Keratinocyte (primary cell): ENCODE measurements around the gene HSPA12B. TPM values are rescaled to one million over a fixed set of nuclear protein-coding genes. Genes with fewer than 3 reads are reported as not detected.

Source experiments
- DNase-seq: peaks from one replicate; pipeline ENCODE4 v3.0.0-alpha.2; 2011; ENCODE audit warnings: low read depth, missing footprints, low spot score
- FAIRE-seq: peaks from 2 replicates; lab custom pipeline; 2011; peaks lifted over from hg19 to GRCh38; lab: Jason Lieb, UNC
- H2AFZ ChIP-seq: 2 replicates; pipeline ENCODE4 v1.6.0; 2012; ENCODE audit warnings: low read length, control low read depth, inconsistent platforms; ENCODE audit not compliant: control insufficient read depth
- H3K27ac ChIP-seq: 2 replicates; pipeline ENCODE4 v1.5.1; 2011; ENCODE audit warnings: low read length; ENCODE audit not compliant: control insufficient read depth, insufficient read depth
- H3K27me3 ChIP-seq: 3 replicates; pipeline ENCODE4 v1.6.0; 2011; ENCODE audit warnings: low read length; ENCODE audit not compliant: control insufficient read depth, insufficient read depth; ENCODE audit errors: extremely low read depth
- H3K36me3 ChIP-seq, 2 experiments: 2 replicates in 1 of 2; 3 replicates in 1 of 2; pipeline ENCODE4 v1.5.1; 2011; ENCODE audit warnings: low read length in 2 of 2, mild to moderate bottlenecking in 1 of 2; ENCODE audit not compliant: control insufficient read depth in 2 of 2, insufficient read depth in 2 of 2; ENCODE audit errors: extremely low read depth in 1 of 2
- H3K4me1 ChIP-seq: 3 replicates; pipeline ENCODE4 v1.5.1; 2011; ENCODE audit warnings: low read length; ENCODE audit not compliant: control insufficient read depth, insufficient read depth; ENCODE audit errors: extremely low read depth
- H3K4me2 ChIP-seq: 3 replicates; pipeline ENCODE4 v1.6.0; 2011; ENCODE audit warnings: low read depth, low read length; ENCODE audit not compliant: control insufficient read depth, insufficient read depth; ENCODE audit errors: extremely low read depth
- H3K4me3 ChIP-seq, 3 experiments: fragments of 200-600 bp in 1 of 3; sonication (generic) in 1 of 3; 2 replicates in 2 of 3; 3 replicates in 1 of 3; pipeline ENCODE4 v1.5.1; 2011 to 2016; ENCODE audit warnings: low read length in 3 of 3, mild to moderate bottlenecking in 3 of 3, control low read depth in 2 of 3, inconsistent platforms in 1 of 3, low read depth in 1 of 3, mixed read lengths in 1 of 3, mixed run types in 1 of 3, moderate library complexity in 1 of 3; ENCODE audit not compliant: control insufficient read depth in 2 of 3, insufficient read depth in 2 of 3; ENCODE audit errors: extremely low read depth in 1 of 3
- H3K79me2 ChIP-seq: 2 replicates; pipeline ENCODE4 v1.6.0; 2012; ENCODE audit warnings: low read length; ENCODE audit not compliant: control insufficient read depth, insufficient read depth
- H3K9ac ChIP-seq: 3 replicates; pipeline ENCODE4 v1.6.0; 2011; ENCODE audit warnings: low read length; ENCODE audit not compliant: control insufficient read depth, insufficient read depth; ENCODE audit errors: extremely low read depth
- H3K9me1 ChIP-seq: 3 replicates; pipeline ENCODE4 v1.6.0; 2011; ENCODE audit warnings: low read length; ENCODE audit not compliant: control insufficient read depth, insufficient read depth; ENCODE audit errors: extremely low read depth
- H3K9me3 ChIP-seq: 2 replicates; pipeline ENCODE4 v1.5.1; 2012; ENCODE audit warnings: low read depth, low read length; ENCODE audit not compliant: control insufficient read depth
- H4K20me1 ChIP-seq: 3 replicates; pipeline ENCODE4 v1.6.0; 2011; ENCODE audit warnings: low read length; ENCODE audit not compliant: control insufficient read depth, insufficient read depth; ENCODE audit errors: extremely low read depth
- CTCF ChIP-seq, 3 experiments: IDR thresholded peaks in 1 of 3; conservative IDR thresholded peaks in 1 of 3; optimal IDR thresholded peaks in 1 of 3; 2 replicates in 2 of 3; 3 replicates in 1 of 3; pipeline versions ENCODE3 to v1.5.1; 2011; ENCODE audit warnings: low read length in 3 of 3, mild to moderate bottlenecking in 3 of 3, moderate library complexity in 2 of 3, control low read depth in 1 of 3, inconsistent platforms in 1 of 3; ENCODE audit not compliant: insufficient read depth in 2 of 3; ENCODE audit errors: extremely low read depth in 1 of 3
- EZH2 ChIP-seq: IDR thresholded peaks from one replicate; pipeline ENCODE4 v1.6.1; 2012; ENCODE audit warnings: inconsistent platforms, mild to moderate bottlenecking, low read length, moderate library complexity
- dilution Hi-C: fragments of 300-500 bp; cut with MboI; formaldehyde crosslinking; loops from one replicate; pipeline ENCODE4 v1.7.0; 2020; ENCODE audit warnings: low sequenced_read_pairs; ENCODE audit not compliant: extremely low pct_ligation_motif_present
- polyA plus RNA-seq, 5 experiments: library from polyadenylated mRNA; depleted of rRNA in 3 of 5; stranded (reverse) in 3 of 5; stranded (forward) in 1 of 5; unstranded in 1 of 5; fragments of >200 nt; gene quantifications; 1 replicate in 1 of 5; 2 replicates in 3 of 5; 3 replicates in 1 of 5; pipeline versions ENCODE4 v1.2.1 to v1.2.3, GENCODE V29; 2011 to 2012; ENCODE audit warnings: missing spikeins in 2 of 5, low read depth in 1 of 5, low replicate concordance in 1 of 5

HSPA12B gene
- polyA plus RNA-seq, 1 donor (not counting 4 experiments of a cell fraction or from before 2014, with no cell fraction given), result not detected

GRCh38 chr20:3755269-3755668 is 22.8 kb downstream of the HSPA12B start:
- Histone ChIP-seq H2AFZ (no peak overlapping the region), H4K20me1 (peaks cover 7% of the 10 kb centered on the region), H3K9me3 (no peaks in the 10 kb centered on the region), H3K9me1 (no peaks in the 10 kb centered on the region), H3K36me3 (peaks cover 4 to 15% of the 10 kb centered on the region in 2 experiments), H3K4me1 (peaks cover 7% of the 10 kb centered on the region), H3K4me2 (no peak overlapping the region), H3K4me3 (no peak overlapping the region), H3K9ac (no peak overlapping the region), H3K27me3 (peaks cover 14% of the 10 kb centered on the region), H3K27ac (no peak overlapping the region), H3K79me2 (peaks cover 1% of the 10 kb centered on the region)
- dilution Hi-C loops, result no loop called here
- TF ChIP-seq EZH2, result no peak
- no peak for TF ChIP-seq CTCF (optimal IDR thresholded peaks at IDR 0.05 in 1 of 3, IDR thresholded peaks at IDR 0.05 in 1 of 3, conservative IDR thresholded peaks at IDR 0.05 in 1 of 3; ENCODE audit: extremely low read depth in 1 of 3, insufficient read depth in 2 of 3, low read length in 3 of 3)
- no peak for FAIRE-seq
- no peak for DNase-seq

- peaks cover 1% of the 10 kb centered on the region for H3K79me2 ChIP-seq
- H3K9me3 ChIP-seq, result no peaks in the 10 kb centered on the region
- H2AFZ ChIP-seq, result no peak overlapping the region
- H3K4me2 ChIP-seq, result no peak overlapping the region
- peaks cover 4% of the 10 kb centered on the region for H3K4me1 ChIP-seq
- peaks cover 7% of the 10 kb centered on the region for H4K20me1 ChIP-seq
- peaks cover 7% of the 10 kb centered on the region for H3K27me3 ChIP-seq
- dilution Hi-C loops, result no loop called here
- no peak overlapping the region for H3K4me3 ChIP-seq
- no peak overlapping the region for H3K9ac ChIP-seq
- no peak overlapping the region for H3K27ac ChIP-seq
- H3K9me1 ChIP-seq, result no peaks in the 10 kb centered on the region
- FAIRE-seq, result no peak
- DNase-seq, result no peak
- peaks cover 4 to 15% of the 10 kb centered on the region in 2 experiments for H3K36me3 ChIP-seq
- TF ChIP-seq EZH2 (no peak), CTCF (optimal IDR thresholded peaks at IDR 0.05 in 1 of 3, IDR thresholded peaks at IDR 0.05 in 1 of 3, conservative IDR thresholded peaks at IDR 0.05 in 1 of 3; ENCODE audit: extremely low read depth in 1 of 3, insufficient read depth in 2 of 3, low read length in 3 of 3) (no peak)
Observed at GRCh38 chr20:3755814-3756480, 23.5 kb downstream of the HSPA12B start.
